Testis (tissue), 2 donors: ENCODE results near the gene SNTB2.

Experiments
- POLR2A ChIP-seq: fragments of 450-650 bp; IDR thresholded peaks from one replicate; pipeline ENCODE4 v1.6.1; 2017; ENCODE audit warnings: antibody characterized with exemption, mild to moderate bottlenecking, moderate library complexity
- TF ChIP-seq, protein P1 (sequence below), 3 experiments: fragments of 450-650 bp in 2 of 3; fragments of 200-600 bp in 1 of 3; sonication (generic) in 1 of 3; IDR thresholded peaks; one replicate each; pipeline ENCODE4 v1.5.1; 2016 to 2019; ENCODE audit warnings: antibody characterized with exemption in 3 of 3, mild to moderate bottlenecking in 2 of 3, moderate library complexity in 1 of 3

DNA sequence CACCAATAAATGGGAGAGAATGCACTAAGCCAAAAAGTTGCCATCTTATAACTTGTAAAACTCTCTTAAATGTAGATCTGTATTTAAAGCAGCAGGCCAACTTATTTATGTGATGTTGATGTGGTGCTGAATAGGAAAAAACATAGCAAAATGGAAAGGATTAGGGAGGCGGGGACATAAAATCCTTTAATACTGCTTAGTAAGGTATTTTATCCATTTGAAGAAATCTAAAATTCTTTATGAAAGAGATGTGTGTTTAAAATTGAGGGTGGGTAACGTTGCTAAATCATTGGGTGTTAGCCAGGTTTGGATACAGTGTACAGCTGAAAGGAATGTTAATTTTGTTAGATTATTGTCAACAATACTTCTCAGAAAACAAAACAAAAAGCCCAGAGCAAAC, 14.3 kb downstream of the SNTB2 start:
- TF ChIP-seq, protein P1, sequence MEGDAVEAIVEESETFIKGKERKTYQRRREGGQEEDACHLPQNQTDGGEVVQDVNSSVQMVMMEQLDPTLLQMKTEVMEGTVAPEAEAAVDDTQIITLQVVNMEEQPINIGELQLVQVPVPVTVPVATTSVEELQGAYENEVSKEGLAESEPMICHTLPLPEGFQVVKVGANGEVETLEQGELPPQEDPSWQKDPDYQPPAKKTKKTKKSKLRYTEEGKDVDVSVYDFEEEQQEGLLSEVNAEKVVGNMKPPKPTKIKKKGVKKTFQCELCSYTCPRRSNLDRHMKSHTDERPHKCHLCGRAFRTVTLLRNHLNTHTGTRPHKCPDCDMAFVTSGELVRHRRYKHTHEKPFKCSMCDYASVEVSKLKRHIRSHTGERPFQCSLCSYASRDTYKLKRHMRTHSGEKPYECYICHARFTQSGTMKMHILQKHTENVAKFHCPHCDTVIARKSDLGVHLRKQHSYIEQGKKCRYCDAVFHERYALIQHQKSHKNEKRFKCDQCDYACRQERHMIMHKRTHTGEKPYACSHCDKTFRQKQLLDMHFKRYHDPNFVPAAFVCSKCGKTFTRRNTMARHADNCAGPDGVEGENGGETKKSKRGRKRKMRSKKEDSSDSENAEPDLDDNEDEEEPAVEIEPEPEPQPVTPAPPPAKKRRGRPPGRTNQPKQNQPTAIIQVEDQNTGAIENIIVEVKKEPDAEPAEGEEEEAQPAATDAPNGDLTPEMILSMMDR (IDR thresholded peaks at IDR 0.05) = no peak
- no peak for TF ChIP-seq POLR2A
